BLaER1 treated with 17β-estradiol and CSF1 and Interleukin-3, amounts not matched to agents 10 nM and 100 nM (cell line): ENCODE measurements around the gene FBXO10.

Experiments
- H3K27ac ChIP-seq, 11 experiments: shearing (Covaris generic); formaldehyde crosslinking; 2 replicates each; pipeline ENCODE4 v1.8.1; 2022
- H3K27me3 ChIP-seq, 11 experiments: shearing (Covaris generic); formaldehyde crosslinking; 2 replicates each; pipeline ENCODE4 v1.8.1; 2022
- H3K36me3 ChIP-seq, 11 experiments: shearing (Covaris generic); formaldehyde crosslinking; 2 replicates each; pipeline ENCODE4 v1.8.1; 2022
- H3K4me1 ChIP-seq, 10 experiments: shearing (Covaris generic); formaldehyde crosslinking; 2 replicates each; pipeline ENCODE4 v1.8.1; 2022
- H3K4me2 ChIP-seq, 11 experiments: shearing (Covaris generic); formaldehyde crosslinking; 2 replicates each; pipeline ENCODE4 v1.8.1; 2022
- H3K4me3 ChIP-seq, 10 experiments: shearing (Covaris generic); formaldehyde crosslinking; 2 replicates each; pipeline ENCODE4 v1.8.1; 2022
- H3K9ac ChIP-seq, 11 experiments: shearing (Covaris generic); formaldehyde crosslinking; 2 replicates each; pipeline ENCODE4 v1.8.1; 2022
- H3K9me3 ChIP-seq, 11 experiments: shearing (Covaris generic); formaldehyde crosslinking; replicated peaks in 1 of 11; 2 replicates each; pipeline ENCODE4 v1.8.1; 2022
- H4K20me1 ChIP-seq, 11 experiments: shearing (Covaris generic); formaldehyde crosslinking; 2 replicates each; pipeline ENCODE4 v1.8.1; 2022
- Cebpa-rat ChIP-seq, 11 experiments: shearing (Covaris generic); IDR thresholded peaks; 2 replicates each; pipeline ENCODE4 v1.8.1; 2022

FBXO10 gene

DNA sequence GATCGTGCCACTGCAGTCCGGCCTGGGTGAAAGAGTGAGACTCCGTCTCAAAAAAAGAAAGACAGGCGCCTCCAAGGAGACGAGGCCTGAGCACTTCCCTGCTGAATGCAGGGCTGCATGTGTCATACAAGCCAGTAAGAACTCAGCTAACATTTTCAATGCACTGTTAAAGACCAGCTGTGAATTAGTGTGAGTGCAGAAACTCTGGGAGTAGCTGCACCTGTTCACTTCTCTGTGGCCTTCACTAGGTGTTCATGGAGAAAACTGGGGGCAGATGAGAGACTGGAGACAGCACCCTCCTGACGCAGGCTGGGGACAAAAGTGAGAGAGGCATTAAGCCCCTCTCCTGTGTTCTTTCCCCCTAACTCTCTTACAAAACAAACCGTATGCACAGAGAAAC lies 41.8 kb downstream of the FBXO10 start:
- no peak overlapping the region for H3K9ac ChIP-seq
- H3K27me3 ChIP-seq: no peaks in the 10 kb centered on the region; a peak in 1 of 22 replicates
- no peaks in the 10 kb centered on the region for H3K4me1 ChIP-seq
- no peak overlapping the region for H3K27ac ChIP-seq
- H3K4me3 ChIP-seq: no peak overlapping the region
- H3K4me2 ChIP-seq: no peak overlapping the region
- no peaks in the 10 kb centered on the region for H3K9me3 ChIP-seq
- H4K20me1 ChIP-seq: 0 out of 22 replicates have a peak, but pooled peaks cover 0 to 5% (median 0%) of the 10 kb centered on the region in 11 experiments
- peaks cover 21 to 71% (median 35%) of the 10 kb centered on the region in 11 experiments; a peak in 21 of 22 replicates for H3K36me3 ChIP-seq
- TF ChIP-seq Cebpa-rat (IDR thresholded peaks at IDR 0.05): no peak

DNA sequence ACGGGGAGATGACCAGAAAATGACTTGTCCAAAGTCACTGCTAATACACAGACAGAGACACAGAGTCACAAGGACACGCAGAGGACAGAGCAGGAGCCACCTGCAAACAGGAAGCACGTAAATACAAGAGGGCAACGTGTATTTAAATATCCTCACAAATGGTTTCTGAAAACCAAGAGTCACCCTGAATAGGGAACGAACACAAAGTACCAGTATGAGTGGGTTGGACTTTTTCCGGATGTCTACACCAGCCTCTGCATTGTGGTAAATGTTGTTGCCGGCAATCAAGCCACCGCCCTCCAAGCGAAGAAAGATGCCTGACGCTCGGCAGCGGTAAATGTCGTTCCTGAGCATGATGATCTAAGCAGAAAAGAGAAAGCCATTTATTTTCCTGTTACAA lies 44.5 kb downstream of the FBXO10 start:
- TF ChIP-seq Cebpa-rat (IDR thresholded peaks at IDR 0.05): no peak
- Histone ChIP-seq H3K4me1 (0 out of 20 replicates have a peak, but pooled peaks cover 0 to 3% (median 0%) of the 10 kb centered on the region in 10 experiments), H3K9me3 (no peaks in the 10 kb centered on the region), H3K4me3 (no peak overlapping the region), H3K27ac (no peak overlapping the region), H3K4me2 (no peak overlapping the region), H3K36me3 (peaks cover 3 to 69% (median 33%) of the 10 kb centered on the region in 11 experiments; a peak in 21 of 22 replicates), H3K27me3 (no peaks in the 10 kb centered on the region; a peak in 1 of 22 replicates), H3K9ac (no peak overlapping the region), H4K20me1 (0 out of 22 replicates have a peak, but pooled peaks cover 0 to 5% (median 0%) of the 10 kb centered on the region in 11 experiments)

GRCh38 chr9:37528652-37529471 lies 47.3 kb downstream of the FBXO10 start:
- H3K9me3 ChIP-seq: no peaks in the 10 kb centered on the region
- no peaks in the 10 kb centered on the region; a peak in 1 of 22 replicates for H3K27me3 ChIP-seq
- peaks cover 11 to 84% (median 49%) of the 10 kb centered on the region in 11 experiments; a peak in 21 of 22 replicates for H3K36me3 ChIP-seq
- H3K27ac ChIP-seq: no peak overlapping the region
- H4K20me1 ChIP-seq: no peaks in the 10 kb centered on the region
- no peak overlapping the region for H3K4me3 ChIP-seq
- no peak overlapping the region for H3K9ac ChIP-seq
- no peak overlapping the region for H3K4me2 ChIP-seq
- TF ChIP-seq Cebpa-rat (IDR thresholded peaks at IDR 0.05): no peak
- 0 out of 20 replicates have a peak, but pooled peaks cover 0 to 3% (median 0%) of the 10 kb centered on the region in 10 experiments for H3K4me1 ChIP-seq

GRCh38 chr9:37523916-37524315 lies 52.3 kb downstream of the FBXO10 start:
- Histone ChIP-seq H3K27ac (no peak overlapping the region), H3K36me3 (peaks cover 30 to 91% (median 59%) of the 10 kb centered on the region in 11 experiments)

DNA sequence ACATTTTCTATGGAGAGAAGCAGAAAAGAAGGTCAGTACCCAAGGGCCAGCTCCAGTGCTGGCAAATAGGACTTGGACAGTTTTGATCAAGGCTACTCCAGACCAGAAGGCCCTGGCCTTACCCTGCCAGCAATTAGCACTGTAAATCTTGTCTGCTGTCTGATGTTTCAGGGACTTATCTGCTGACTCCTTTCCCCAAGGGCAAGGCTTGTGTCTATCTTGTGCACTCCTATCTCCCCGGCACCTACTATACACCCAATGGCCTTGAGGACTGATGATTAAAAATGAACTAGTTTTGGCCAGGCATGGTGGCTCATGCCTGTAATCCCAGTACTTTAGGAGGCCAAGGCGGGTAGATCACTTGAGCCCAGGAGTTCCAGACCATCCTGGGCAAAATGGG lies 53.2 kb downstream of the FBXO10 start:
- no peak overlapping the region for H3K9ac ChIP-seq
- peaks cover 30 to 88% (median 56%) of the 10 kb centered on the region in 11 experiments for H3K36me3 ChIP-seq
- no peak overlapping the region for H3K27ac ChIP-seq
- no peaks in the 10 kb centered on the region for H3K27me3 ChIP-seq
- H3K4me1 ChIP-seq: no peaks in the 10 kb centered on the region
- H3K4me3 ChIP-seq: no peak overlapping the region
- H3K4me2 ChIP-seq: no peak overlapping the region
- peaks cover 0 to 3% (median 0%) of the 10 kb centered on the region in 11 experiments; a peak in 2 of 22 replicates for H3K9me3 ChIP-seq
- no peaks in the 10 kb centered on the region for H4K20me1 ChIP-seq
- TF ChIP-seq Cebpa-rat (IDR thresholded peaks at IDR 0.05): no peak

More at GRCh38 chr9:37523916-37524315, 52.3 kb downstream of the FBXO10 start:
- Histone ChIP-seq H3K4me2 (no peak overlapping the region), H3K9me3 (peaks cover 0 to 3% (median 0%) of the 10 kb centered on the region in 11 experiments; a peak in 2 of 22 replicates), H3K27me3 (no peaks in the 10 kb centered on the region), H3K9ac (no peak overlapping the region), H4K20me1 (no peaks in the 10 kb centered on the region), H3K4me3 (no peak overlapping the region), H3K4me1 (no peaks in the 10 kb centered on the region)
- TF ChIP-seq Cebpa-rat (IDR thresholded peaks at IDR 0.05): no peak

DNA sequence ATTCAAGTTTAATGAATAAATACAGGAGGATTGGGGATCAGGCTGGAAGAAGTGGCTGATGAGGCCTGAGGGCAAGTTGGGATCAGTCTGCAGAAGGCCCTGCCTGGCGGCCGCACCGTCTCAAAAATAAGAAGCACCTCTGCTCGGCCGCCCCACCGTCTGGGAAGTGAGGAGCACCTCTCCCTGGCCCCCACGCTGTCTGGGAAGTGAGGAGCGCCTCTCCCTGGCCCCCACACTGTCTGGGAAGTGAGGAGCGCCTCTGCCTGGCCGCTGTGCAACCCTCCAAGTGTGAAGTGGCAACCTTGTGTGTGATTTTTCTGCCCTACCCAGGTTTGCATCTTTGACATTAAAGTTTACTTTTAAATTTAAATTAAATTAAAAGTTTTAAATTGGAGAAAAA lies 55.1 kb downstream of the FBXO10 start:
- Histone ChIP-seq H3K36me3 (peaks cover 30 to 79% (median 60%) of the 10 kb centered on the region in 11 experiments), H4K20me1 (no peaks in the 10 kb centered on the region), H3K4me1 (no peaks in the 10 kb centered on the region), H3K9me3 (peaks cover 0 to 3% (median 0%) of the 10 kb centered on the region in 11 experiments; a peak in 2 of 22 replicates), H3K4me3 (no peak overlapping the region), H3K4me2 (no peak overlapping the region), H3K27me3 (no peaks in the 10 kb centered on the region), H3K9ac (no peak overlapping the region), H3K27ac (no peak overlapping the region)
- no peak for TF ChIP-seq Cebpa-rat (IDR thresholded peaks at IDR 0.05)

GRCh38 chr9:37520641-37521040 lies 55.5 kb downstream of the FBXO10 start:
- no peak for TF ChIP-seq Cebpa-rat (IDR thresholded peaks at IDR 0.05)

DNA sequence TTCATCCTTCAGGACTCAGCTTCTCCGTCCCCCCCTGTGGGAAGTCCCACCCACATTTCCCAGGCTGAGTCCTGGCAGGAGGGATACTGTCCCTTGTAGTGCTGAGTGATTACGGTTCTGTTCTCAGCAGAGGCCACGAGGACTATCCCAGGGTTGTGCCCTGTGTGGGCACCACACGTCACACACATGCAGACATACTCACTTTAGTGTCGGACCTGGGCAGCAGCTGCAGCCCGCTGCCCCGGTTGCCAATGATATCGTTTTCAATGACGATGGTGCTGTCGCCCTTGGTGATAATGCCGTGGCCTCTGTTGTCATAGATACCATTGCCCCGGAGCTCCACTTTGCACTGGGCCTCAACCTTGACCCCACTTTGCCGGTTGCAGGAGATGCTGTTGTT lies 58.3 kb downstream of the FBXO10 start:
- no peaks in the 10 kb centered on the region for H3K4me1 ChIP-seq
- H3K36me3 ChIP-seq: peaks cover 17 to 61% (median 33%) of the 10 kb centered on the region in 11 experiments; a peak in 21 of 22 replicates
- H3K9me3 ChIP-seq: peaks cover 0 to 3% (median 0%) of the 10 kb centered on the region in 11 experiments; a peak in 2 of 22 replicates
- H3K27me3 ChIP-seq: no peaks in the 10 kb centered on the region
- H3K4me2 ChIP-seq: no peak overlapping the region
- no peak for TF ChIP-seq Cebpa-rat (IDR thresholded peaks at IDR 0.05)
- H4K20me1 ChIP-seq: no peaks in the 10 kb centered on the region
- H3K9ac ChIP-seq: no peak overlapping the region
- H3K4me3 ChIP-seq: no peak overlapping the region
- no peak overlapping the region for H3K27ac ChIP-seq

More at GRCh38 chr9:37520641-37521040, 55.5 kb downstream of the FBXO10 start:
- Histone ChIP-seq H4K20me1 (no peaks in the 10 kb centered on the region), H3K9me3 (peaks cover 0 to 3% (median 0%) of the 10 kb centered on the region in 11 experiments; a peak in 2 of 22 replicates), H3K4me3 (no peak overlapping the region), H3K27me3 (no peaks in the 10 kb centered on the region), H3K9ac (no peak overlapping the region), H3K4me1 (no peaks in the 10 kb centered on the region), H3K27ac (no peak overlapping the region), H3K4me2 (no peak overlapping the region), H3K36me3 (peaks cover 30 to 78% (median 55%) of the 10 kb centered on the region in 11 experiments)

- Histone ChIP-seq H3K27ac (no peak overlapping the region), H3K36me3 (peaks cover 0 to 52% (median 12%) of the 10 kb centered on the region in 11 experiments; a peak in 15 of 22 replicates), H3K4me2 (no peak overlapping the region), H3K27me3 (no peaks in the 10 kb centered on the region), H3K4me3 (no peak overlapping the region), H4K20me1 (peaks cover 0 to 12% (median 0%) of the 10 kb centered on the region in 11 experiments; a peak in 1 of 22 replicates), H3K9me3 (peaks cover 0 to 3% (median 0%) of the 10 kb centered on the region in 11 experiments; a peak in 2 of 22 replicates), H3K9ac (peak overlapping the region in 1 of 11 experiments; percentile 15; a peak in 1 of 22 replicates), H3K4me1 (peaks cover 0 to 6% (median 0%) of the 10 kb centered on the region in 10 experiments; a peak in 2 of 20 replicates)
- TF ChIP-seq Cebpa-rat (IDR thresholded peaks at IDR 0.05): no peak
Observed at GRCh38 chr9:37515620-37516258, 60.4 kb downstream of the FBXO10 start.
